GM12875 (cell line): ENCODE measurements around the gene ABCA1.
"Not testable (repeated sequence)": the region's sequence is repeated elsewhere in the genome, so short reads cannot be mapped to it uniquely, and the experiment has no call there.

Experiments used
- H3K4me3 ChIP-seq: one replicate; pipeline ENCODE4 v1.5.1; 2011; ENCODE audit warnings: low read depth, low read length, control low read depth
- CTCF ChIP-seq: IDR thresholded peaks from 2 replicates; pipeline ENCODE4 v1.5.1; 2011; ENCODE audit warnings: low read depth, mild to moderate bottlenecking, control low read depth, inconsistent platforms, low read length, moderate library complexity, borderline replicate concordance; ENCODE audit not compliant: insufficient read depth

Gene ABCA1

DNA sequence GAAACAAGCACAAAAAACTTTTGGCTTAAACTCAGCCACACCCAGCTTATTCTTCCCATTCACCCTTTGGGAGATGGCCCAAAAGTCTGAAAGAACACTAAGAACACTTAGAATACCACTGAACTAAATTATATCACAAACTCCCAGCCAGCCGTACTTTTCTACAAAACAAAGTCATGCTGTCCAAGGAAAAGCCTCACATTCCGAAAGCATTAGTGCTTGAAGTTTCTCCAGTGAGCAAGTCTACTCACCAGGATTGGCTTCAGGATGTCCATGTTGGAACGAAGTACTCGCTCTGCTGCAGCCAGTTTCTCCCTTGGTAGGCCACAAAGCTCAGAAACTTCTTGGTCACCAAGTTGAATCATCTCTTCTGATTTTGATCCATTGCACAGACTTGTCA is 69.7 kb downstream of the ABCA1 start:
- TF ChIP-seq CTCF, result no peak
- H3K4me3 ChIP-seq, result no peak overlapping the region

DNA sequence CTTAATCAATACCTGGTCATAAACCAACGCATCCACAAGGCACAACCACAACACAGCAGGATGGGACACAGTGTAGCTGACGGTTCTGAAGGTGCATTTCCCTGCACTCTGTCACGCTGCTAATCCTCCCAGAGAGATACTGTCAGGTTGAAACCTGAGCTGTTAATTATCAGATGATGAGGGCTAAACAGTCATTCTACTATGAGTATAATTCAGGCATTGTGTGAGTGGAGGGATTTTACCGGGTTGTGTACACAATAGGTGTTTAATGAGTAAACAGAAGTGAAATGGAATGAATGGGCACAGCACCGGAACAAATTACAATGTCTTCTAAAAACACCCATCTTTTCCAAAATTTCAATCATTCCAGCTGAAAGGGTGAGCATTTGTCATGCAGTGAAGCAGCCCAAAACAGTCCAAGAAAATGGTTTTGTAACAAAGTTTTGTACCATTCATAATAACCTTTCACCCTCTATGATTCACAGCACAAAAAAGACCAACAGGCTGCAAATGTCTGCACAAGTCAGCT is 71.5 kb downstream of the ABCA1 start:
- no peak overlapping the region for H3K4me3 ChIP-seq
- no peak for TF ChIP-seq CTCF

DNA sequence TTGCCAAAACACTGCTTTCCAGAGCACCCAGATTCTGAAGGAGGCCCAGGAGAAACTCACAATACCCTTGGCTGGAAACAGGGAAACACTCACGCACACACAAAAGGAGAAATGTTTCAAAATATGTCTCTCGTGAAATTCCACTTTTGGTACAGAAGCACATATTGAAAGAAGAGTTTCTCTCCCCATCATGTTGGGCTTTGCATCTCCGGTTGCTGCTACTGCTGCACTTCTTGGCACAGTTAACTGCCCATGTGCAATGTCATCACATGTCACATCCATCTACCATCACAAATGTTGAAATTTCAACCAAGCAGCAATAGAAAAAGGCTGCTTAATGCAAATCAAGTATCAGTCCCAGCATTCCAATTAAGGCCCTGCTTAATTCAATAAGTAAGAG is 72.1 kb downstream of the ABCA1 start:
- H3K4me3 ChIP-seq, result no peak overlapping the region
- TF ChIP-seq CTCF, result no peak

- H3K4me3 ChIP-seq, result not testable (repeated sequence)
These were observed 72.7 kb downstream of the ABCA1 start for GRCh38 chr9:104855258-104855657.

DNA sequence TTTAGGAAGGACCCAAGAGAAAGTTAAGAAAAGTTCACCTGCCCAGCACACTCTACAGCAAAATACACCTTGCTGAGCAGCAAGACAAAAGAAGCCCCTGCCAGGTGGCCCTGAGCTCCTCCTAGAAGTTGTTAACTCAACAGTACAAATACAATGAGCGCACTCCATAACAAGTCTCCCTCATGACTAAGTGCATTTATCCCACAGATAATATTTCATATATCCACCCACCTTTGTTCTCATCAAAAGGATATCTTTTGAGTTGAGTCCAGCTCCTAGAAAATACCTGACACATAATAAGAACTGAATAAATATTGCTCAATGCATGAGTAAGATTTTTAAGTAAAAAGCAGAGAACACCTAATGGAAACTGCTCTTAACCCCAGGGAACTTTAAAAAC is 73.3 kb downstream of the ABCA1 start:
- no peak for TF ChIP-seq CTCF
- no peak overlapping the region for H3K4me3 ChIP-seq

GRCh38 chr9:104853683-104854082 is 74.3 kb downstream of the ABCA1 start:
- TF ChIP-seq CTCF, result no peak
- H3K4me3 ChIP-seq, result no peak overlapping the region

DNA sequence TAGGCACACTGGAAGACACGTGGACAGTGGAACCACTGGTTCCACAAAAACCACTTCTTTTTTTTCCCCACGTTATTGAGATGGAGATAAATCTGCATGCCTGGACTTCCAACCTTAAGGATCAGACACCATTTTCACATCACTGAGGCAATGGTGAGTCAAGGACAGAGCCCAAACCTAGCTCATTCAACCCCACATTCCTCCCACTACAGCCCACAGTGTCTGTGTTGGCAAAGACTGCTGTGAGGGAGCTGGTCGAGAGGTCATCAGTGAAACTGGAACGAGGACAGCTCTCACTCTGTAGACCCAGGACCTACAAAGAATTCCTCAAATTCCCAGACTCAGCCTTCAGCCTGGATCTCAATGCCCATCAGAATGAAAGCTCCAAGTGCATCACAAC is 74.8 kb downstream of the ABCA1 start:
- no peak overlapping the region for H3K4me3 ChIP-seq
- no peak for TF ChIP-seq CTCF

DNA sequence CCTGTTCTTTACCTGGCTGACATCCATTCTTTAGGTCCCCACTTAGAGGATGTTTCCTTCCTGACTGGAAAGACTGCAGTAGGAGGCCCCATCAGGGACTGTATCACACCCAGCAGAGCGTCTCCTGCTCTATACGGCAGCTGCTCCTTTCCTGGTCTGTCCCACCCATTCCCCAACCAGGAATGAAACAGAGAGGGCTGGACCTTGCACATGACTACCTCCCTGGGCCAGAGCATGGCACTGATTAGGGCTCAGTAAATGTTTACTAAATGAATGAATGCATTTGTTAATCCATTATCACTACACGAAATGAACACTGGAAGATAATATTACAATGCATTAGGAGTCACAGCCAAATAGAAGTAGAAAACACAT is 76.4 kb downstream of the ABCA1 start:
- H3K4me3 ChIP-seq, result no peak overlapping the region
- no peak for TF ChIP-seq CTCF
